Dendritic cell treated with granulocyte-macrophage colony-stimulating factor and Interleukin-4, amounts not matched to agents 40 ng/mL and 50 ng/mL, for 4 days (primary cell): ENCODE results near the gene YBEY.
A peak's percentile ranks its signal among the peaks of the same experiment; 100 is the strongest.
"Not testable (repeated sequence)": the region's sequence is repeated elsewhere in the genome, so short reads cannot be mapped to it uniquely, and the experiment has no call there.

Experiments used
- H3K27ac Mint-ChIP-seq: one replicate; pipeline ENCODE4 v1.8.0; 2022; ENCODE audit warnings: mild to moderate bottlenecking, mixed read lengths
- H3K27me3 Mint-ChIP-seq: one replicate; pipeline ENCODE4 v1.8.0; 2022; ENCODE audit warnings: mild to moderate bottlenecking, mixed read lengths
- H3K36me3 Mint-ChIP-seq: one replicate; pipeline ENCODE4 v1.8.0; 2022; ENCODE audit warnings: low read depth, mixed read lengths
- H3K4me1 Mint-ChIP-seq: one replicate; pipeline ENCODE4 v1.8.0; 2022; ENCODE audit warnings: low read depth, mixed read lengths
- H3K4me3 Mint-ChIP-seq: one replicate; pipeline ENCODE4 v1.8.0; 2022; ENCODE audit warnings: mild to moderate bottlenecking, moderate library complexity, mixed read lengths
- H3K9me3 Mint-ChIP-seq: one replicate; pipeline ENCODE4 v1.8.0; 2022; ENCODE audit warnings: mixed read lengths
- intact Hi-C: fragments of 100-400 bp; cut with micrococcal nuclease; formaldehyde crosslinking; loops from one replicate; pipeline ENCODE4 v1.15.0; 2022

Gene YBEY, protein sequence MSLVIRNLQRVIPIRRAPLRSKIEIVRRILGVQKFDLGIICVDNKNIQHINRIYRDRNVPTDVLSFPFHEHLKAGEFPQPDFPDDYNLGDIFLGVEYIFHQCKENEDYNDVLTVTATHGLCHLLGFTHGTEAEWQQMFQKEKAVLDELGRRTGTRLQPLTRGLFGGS

DNA sequence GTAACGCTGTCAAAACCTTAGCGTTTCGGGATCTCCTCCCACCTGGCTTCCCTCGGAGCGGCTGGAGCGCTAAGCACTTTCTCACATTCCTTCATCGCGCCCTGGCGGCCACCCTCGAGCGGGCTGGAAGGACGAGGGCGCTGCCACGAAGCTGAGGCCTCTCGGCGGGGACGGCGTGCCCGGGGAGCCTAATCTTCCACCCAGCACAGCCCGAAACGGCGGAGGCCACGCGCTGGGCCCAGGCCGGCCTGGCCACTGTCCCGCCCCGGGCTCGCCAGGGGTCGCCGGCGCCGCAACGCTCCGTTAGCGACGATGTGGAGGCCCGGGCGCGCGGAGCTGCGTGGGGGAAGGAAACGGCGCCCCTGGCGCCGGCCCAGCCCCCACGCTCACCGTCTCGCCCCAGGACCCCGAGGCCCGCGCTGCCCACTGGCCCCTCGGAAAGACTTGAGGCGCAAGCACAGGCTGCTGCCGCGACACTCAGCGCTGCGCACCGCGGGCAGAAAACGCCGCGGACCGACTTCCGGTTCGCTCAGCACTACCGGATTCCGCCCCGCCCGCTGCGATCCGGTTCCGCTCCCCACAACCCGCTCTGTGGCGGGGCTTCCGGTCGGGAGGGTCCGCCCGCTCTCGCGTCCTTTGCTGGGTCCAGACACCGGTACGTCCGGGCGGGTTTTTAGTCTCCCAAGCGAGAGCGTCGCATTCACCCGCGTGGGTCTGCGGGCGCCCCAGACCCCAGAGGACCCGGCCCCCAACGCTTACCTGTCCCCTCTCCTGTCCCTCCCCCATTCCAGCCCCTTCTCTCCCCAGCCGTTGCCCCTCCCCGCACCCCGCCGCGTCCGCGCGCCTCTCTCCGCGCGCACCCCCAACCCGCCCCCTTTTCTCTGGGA, at the start of gene YBEY:
Gene YBEY (plus strand): TSS at position 582 of the 887 bp plus-strand sequence. CDS start 572 bp downstream, outside the sequence.
- no peaks in the 10 kb centered on the region for H3K9me3 Mint-ChIP-seq
- H3K36me3 Mint-ChIP-seq = peaks cover 73% of the 10 kb centered on the region
- intact Hi-C loops = loop anchor here (1.0 kb wide), 2 partner anchors 38 to 58 kb away; partner anchors contain the start of genes LSS and PCNT
- no peaks in the 10 kb centered on the region for H3K27me3 Mint-ChIP-seq
- H3K4me1 Mint-ChIP-seq = peaks cover 70% of the 10 kb centered on the region
- peak within 1 kb of the TSS; percentile 95 for H3K4me3 Mint-ChIP-seq
- H3K27ac Mint-ChIP-seq = peak within 1 kb of the TSS; percentile 98

DNA sequence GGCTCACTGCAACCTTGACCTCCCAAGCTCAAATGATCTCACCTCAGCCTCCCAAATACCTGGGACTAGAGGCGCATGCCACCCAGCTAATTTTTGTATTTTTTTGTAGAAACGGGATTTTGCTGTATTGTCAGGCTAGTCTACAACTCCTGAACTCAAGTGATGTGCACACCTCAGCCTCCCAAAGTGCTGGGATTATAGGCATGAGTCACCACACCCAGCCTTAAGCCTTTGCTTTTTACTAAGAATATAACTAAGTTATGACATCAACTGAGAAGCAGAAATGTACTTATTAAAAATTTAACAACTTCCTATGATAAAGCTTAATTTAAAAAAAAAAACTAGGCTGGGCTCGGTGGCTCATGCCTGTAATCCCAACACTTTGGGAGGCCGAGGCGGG, 48.7 kb upstream of the YBEY start:
- Mint-ChIP-seq H3K9me3 (no peaks in the 10 kb centered on the region), H3K4me1 (no peaks in the 10 kb centered on the region), H3K27me3 (no peaks in the 10 kb centered on the region), H3K4me3 (no peak overlapping the region), H3K27ac (no peak overlapping the region), H3K36me3 (peaks cover 88% of the 10 kb centered on the region)
- intact Hi-C loops = no loop called here

DNA sequence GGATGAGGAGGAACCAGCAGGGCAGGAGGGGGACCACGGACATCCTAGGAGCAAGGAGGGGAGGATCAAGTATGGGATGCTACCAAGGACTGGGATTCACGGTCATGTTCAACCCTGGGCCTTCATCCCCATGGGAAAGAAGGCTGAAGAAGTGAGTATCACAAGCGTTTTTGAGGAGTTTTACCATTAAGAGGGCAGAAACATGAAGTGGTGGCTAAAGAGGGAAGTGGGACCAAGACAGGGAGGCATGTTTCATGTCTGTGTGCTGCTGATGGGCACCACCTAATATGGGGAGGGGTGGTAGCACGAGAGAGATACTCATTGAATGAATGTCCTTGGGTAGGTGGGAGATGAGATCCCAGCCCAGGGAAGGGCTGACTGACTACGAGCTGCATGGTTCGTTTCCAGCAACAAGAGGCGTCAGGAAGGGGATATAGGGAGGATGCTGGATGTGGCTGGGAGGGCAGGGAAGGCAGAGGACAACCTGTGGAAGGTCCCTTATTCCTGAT, 46.3 kb upstream of the YBEY start:
- H3K4me1 Mint-ChIP-seq = no peaks in the 10 kb centered on the region
- intact Hi-C loops = no loop called here
- no peak overlapping the region for H3K4me3 Mint-ChIP-seq
- no peaks in the 10 kb centered on the region for H3K9me3 Mint-ChIP-seq
- H3K27ac Mint-ChIP-seq = no peak overlapping the region
- no peaks in the 10 kb centered on the region for H3K27me3 Mint-ChIP-seq
- H3K36me3 Mint-ChIP-seq = peaks cover 88% of the 10 kb centered on the region

DNA sequence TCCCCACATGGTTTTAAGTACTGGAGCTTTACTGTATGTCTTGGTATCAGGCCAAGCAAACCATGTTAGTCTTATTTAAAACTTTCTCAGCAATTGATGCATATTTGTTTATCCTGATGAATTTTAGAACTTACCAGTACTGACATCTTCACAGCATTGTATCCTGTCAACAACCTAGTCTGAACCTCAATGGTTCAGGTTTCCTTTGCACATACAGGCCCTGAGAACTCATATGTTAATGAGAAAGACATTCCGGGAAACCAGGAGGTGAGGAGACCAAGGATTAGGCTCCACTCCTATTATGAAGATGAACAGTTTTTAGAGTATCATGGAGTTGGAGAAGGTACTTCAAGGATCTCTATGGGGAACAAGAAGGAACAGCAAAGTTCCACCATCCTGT, 44.6 kb upstream of the YBEY start:
- H3K27ac Mint-ChIP-seq, H3K4me1 Mint-ChIP-seq, H3K27me3 Mint-ChIP-seq, H3K9me3 Mint-ChIP-seq, intact Hi-C loops, H3K4me3 Mint-ChIP-seq: not testable (repeated sequence)
- H3K36me3 Mint-ChIP-seq = peaks cover 88% of the 10 kb centered on the region

DNA sequence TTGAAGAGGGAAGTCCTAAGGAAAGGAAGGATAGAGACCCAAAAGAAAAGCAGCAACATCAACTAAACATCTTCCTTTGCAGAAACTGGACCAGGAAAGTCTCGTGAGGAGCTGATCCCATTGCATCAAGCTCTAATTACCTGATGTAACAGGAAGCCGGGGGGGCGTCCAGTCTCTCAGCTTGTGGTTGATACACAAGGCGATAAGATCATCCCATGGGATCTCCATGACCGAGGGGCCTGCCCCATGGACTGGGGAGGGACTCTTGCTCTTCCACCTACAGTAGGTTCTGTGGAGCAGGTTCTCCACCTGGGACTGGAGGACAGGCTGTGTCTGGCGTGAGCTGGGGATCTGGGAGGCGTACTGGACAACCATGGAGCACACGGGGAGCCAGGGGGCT, 42.8 kb upstream of the YBEY start:
- H3K36me3 Mint-ChIP-seq = peaks cover 97% of the 10 kb centered on the region
- intact Hi-C loops = no loop called here
- no peaks in the 10 kb centered on the region for H3K27me3 Mint-ChIP-seq
- H3K9me3 Mint-ChIP-seq = no peaks in the 10 kb centered on the region
- H3K4me1 Mint-ChIP-seq = no peaks in the 10 kb centered on the region
- no peak overlapping the region for H3K27ac Mint-ChIP-seq
- no peak overlapping the region for H3K4me3 Mint-ChIP-seq

DNA sequence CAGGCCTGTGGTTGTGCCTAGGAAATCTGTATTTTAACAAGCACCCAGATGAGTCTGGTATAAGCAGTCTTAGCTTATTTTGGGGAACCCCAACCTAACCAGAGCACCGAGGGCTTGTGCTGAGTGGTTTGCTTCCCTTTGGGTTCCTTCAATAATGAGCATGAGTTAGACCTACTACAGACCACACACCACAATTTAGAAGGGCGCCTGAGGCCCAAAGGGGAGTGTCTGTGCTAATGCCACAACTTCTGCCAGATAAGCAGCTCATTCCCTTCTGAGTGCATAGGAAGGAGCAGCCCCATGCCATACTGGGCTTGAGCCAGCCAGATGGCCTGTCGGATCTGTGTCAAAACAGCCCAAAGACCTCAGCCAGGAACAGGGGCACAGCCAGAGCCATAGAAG, 42.2 kb upstream of the YBEY start:
- H3K4me1 Mint-ChIP-seq = no peaks in the 10 kb centered on the region
- H3K27me3 Mint-ChIP-seq = no peaks in the 10 kb centered on the region
- no peak overlapping the region for H3K4me3 Mint-ChIP-seq
- H3K9me3 Mint-ChIP-seq = no peaks in the 10 kb centered on the region
- intact Hi-C loops = no loop called here
- peaks cover 97% of the 10 kb centered on the region for H3K36me3 Mint-ChIP-seq
- H3K27ac Mint-ChIP-seq = no peak overlapping the region

DNA sequence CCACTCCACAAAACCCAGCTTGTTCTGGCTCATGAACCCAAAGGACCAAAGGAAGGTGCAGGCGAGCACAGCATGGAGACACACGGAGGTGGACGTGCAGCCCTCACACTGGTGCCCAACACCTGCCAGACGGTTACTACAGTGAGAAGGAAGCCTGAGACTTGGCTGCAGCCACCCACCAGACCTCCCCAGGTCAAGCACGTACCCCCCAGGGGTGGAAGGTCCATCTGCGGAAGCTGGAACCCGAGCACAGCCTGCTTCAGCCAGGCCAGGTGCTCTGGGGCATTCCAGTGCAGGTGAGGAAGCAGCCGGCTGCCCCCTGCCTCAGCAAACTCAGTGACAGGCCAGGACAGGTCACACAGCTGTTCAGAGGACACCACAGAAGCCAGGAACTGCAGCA, 41.5 kb upstream of the YBEY start:
- Mint-ChIP-seq H3K9me3 (no peaks in the 10 kb centered on the region), H3K4me3 (no peak overlapping the region), H3K36me3 (peaks cover 97% of the 10 kb centered on the region), H3K27me3 (no peaks in the 10 kb centered on the region), H3K4me1 (no peaks in the 10 kb centered on the region), H3K27ac (no peak overlapping the region)
- intact Hi-C loops = no loop called here

DNA sequence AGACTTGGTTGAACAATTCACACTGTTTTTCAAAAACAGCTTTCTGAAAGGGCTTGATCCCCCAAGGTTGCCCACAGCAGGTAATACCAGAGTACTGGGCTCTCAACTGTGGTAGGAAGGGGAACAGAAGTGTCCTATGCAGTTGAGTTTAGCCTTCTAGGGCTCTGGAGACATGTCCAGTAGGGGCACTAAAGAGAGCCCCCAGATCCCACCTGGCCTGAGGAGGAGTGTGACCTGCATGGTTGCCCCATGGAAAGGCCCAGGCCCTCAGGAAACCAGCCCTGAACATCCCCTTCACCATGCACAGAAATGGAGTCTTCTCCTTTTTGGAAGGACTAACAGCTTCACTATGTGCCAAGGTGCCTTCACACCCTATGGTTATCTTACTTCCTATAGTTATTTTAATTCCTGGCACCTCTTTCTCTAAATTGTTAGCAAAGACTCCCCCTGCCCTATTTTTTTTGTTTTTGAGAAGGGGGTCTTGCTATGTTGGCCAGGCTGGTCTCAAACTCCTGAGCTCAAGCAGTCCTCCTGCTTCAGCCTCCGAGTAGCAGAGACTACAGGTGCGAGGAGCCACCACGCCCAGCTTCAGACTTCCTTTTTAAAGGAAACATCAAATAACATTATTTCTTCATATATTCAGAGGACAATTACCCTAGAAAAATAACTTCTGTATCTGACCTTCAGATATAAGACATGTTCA, 40.8 kb upstream of the YBEY start:
- no peaks in the 10 kb centered on the region for H3K4me1 Mint-ChIP-seq
- H3K27ac Mint-ChIP-seq = no peak overlapping the region
- no peaks in the 10 kb centered on the region for H3K27me3 Mint-ChIP-seq
- H3K36me3 Mint-ChIP-seq = peaks cover 97% of the 10 kb centered on the region
- intact Hi-C loops = no loop called here
- no peaks in the 10 kb centered on the region for H3K9me3 Mint-ChIP-seq
- H3K4me3 Mint-ChIP-seq = no peak overlapping the region

DNA sequence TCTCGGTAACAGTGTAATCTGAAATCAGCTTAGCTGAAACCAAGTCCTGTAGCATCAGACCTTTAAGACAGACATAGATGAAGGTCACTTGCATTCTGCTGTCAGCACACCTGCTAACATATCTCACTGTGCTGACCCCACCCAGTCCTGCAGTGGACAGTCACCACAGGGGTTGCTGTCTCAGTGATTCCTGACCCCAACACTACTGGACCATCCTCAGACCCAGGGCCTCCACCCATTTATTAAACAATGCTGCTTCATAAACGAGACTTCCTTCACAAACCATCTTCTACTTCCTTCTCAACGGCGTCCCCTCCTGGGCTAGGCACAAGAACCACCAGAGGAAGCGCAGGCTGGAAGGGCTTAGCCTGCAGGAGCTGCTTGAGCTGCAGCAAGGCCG, 39.8 kb upstream of the YBEY start:
- intact Hi-C loops = no loop called here
- Mint-ChIP-seq H3K36me3 (peaks cover 97% of the 10 kb centered on the region), H3K9me3 (no peaks in the 10 kb centered on the region), H3K4me1 (no peaks in the 10 kb centered on the region), H3K4me3 (no peak overlapping the region), H3K27me3 (no peaks in the 10 kb centered on the region), H3K27ac (no peak overlapping the region)

DNA sequence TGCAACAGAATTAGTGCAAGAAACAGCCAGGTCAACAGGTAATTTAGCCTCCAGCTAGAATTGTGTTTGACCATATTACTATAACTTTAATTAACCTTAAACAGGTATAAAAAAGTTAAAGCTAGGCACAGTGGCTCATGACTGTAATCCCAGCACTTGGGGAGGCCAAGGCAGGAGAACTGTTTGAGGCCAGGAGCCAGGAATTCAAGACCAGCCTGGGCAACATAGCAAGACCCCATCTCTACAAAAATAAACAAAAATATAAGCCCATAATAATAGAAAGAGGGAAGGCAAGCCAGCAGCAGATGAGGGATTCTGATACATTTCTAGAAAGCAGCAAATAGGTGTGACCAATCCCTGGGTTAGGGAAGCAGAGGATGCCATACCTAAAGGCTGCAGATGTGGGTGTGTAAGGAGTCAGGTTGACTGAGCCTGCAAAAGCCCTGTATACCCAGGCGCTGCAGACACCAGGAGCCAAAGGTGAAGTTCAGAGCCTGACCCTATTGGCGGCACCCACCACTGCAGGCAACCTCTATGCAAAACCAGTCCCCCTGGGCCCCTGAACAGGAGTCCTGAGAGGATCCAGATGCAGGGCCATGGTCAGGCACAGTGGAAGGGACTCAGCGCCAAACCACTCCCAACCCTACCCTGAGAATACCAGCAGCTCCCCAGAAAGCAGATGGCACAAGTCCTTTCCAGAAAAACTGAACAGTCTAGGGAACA, 38.3 kb upstream of the YBEY start:
- no peaks in the 10 kb centered on the region for H3K9me3 Mint-ChIP-seq
- peaks cover 99% of the 10 kb centered on the region for H3K36me3 Mint-ChIP-seq
- H3K27ac Mint-ChIP-seq = no peak overlapping the region
- H3K4me1 Mint-ChIP-seq = no peaks in the 10 kb centered on the region
- no peaks in the 10 kb centered on the region for H3K27me3 Mint-ChIP-seq
- intact Hi-C loops = no loop called here
- no peak overlapping the region for H3K4me3 Mint-ChIP-seq

DNA sequence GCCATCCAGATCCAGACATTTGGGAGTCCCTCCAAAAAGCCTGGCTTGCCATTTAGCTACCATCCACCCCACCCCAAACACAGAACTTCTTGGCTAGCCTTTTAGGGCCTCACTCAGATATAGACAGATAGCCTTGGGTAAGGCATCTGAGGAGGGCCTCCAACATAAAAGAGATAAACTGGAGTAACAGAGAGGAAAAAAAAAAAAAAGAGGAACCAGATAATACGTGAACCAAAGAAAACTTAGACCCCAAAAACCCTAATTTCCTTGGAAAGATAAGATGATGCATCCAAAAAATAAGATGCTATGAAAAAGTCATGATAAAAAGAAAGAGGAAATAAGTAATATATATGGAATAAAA, 37.7 kb upstream of the YBEY start:
- Mint-ChIP-seq H3K4me1 (no peaks in the 10 kb centered on the region), H3K9me3 (no peaks in the 10 kb centered on the region), H3K4me3 (no peak overlapping the region), H3K36me3 (peaks cover 99% of the 10 kb centered on the region), H3K27me3 (no peaks in the 10 kb centered on the region), H3K27ac (no peak overlapping the region)
- intact Hi-C loops = no loop called here

DNA sequence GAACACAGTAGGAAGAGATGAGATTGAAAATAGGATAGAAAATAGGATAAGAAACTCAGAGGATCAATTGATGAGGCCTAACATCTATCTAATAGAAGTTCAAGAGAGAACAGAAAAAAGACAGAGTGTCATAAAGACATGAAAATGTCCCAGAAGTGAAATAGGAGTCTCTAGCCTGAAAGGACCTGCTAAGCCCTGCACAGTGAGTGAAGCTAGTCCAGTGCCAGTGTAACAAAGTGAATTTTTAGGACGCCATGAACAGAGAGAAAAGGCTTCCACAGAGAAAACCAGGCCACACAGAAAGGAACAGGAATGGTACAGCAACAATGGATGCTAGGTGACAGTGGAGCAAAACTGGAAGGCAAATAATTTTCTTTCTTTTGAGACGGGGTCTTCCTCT, 37.3 kb upstream of the YBEY start:
- intact Hi-C loops = no loop called here
- Mint-ChIP-seq H3K9me3 (no peaks in the 10 kb centered on the region), H3K4me3 (no peak overlapping the region), H3K36me3 (peaks cover 99% of the 10 kb centered on the region), H3K4me1 (peaks cover 2% of the 10 kb centered on the region), H3K27ac (no peak overlapping the region), H3K27me3 (no peaks in the 10 kb centered on the region)

DNA sequence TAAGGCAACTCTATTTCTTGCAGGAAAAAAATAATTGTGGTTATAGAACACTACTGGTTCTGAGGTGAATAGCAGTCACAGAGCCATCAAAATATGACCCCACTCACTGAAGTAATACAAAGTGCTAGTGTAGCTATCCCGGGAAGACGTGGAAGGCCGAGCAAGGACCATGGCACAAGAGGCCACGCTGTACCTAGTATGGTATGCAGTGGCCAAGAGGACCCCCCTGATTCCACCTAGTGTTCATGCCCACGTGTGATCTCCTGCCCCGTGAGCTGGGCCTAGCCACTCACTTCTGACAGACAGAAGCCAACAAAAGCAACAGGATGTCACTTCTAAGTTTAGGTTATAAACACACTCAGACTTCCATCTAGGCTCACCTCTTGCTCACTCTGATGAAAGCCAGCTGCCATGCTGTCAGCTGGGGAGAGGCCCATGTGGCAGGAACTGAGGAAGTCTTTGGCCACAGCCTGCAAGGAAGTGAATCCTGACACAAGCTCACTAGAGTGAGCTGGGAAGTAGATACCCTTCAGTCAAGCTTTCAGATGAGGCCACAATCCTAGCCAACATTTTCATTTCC, 35.9 kb upstream of the YBEY start:
- H3K4me1 Mint-ChIP-seq = peaks cover 10% of the 10 kb centered on the region
- no peaks in the 10 kb centered on the region for H3K9me3 Mint-ChIP-seq
- H3K4me3 Mint-ChIP-seq = no peak overlapping the region
- H3K27me3 Mint-ChIP-seq = no peaks in the 10 kb centered on the region
- H3K27ac Mint-ChIP-seq = no peak overlapping the region
- peaks cover 99% of the 10 kb centered on the region for H3K36me3 Mint-ChIP-seq
- intact Hi-C loops = no loop called here
